Neuronal stem cell (in vitro differentiated cells): ENCODE measurements around the gene MMP14.

Experiments used
- DNase-seq: peaks from one replicate; pipeline ENCODE4 v3.0.0-alpha.2; 2013; ENCODE audit warnings: low spot score
- H2AFZ ChIP-seq: one replicate; pipeline ENCODE4 v1.6.1; 2013; ENCODE audit warnings: mild to moderate bottlenecking, low read length, inconsistent platforms
- H2AK5ac ChIP-seq: 2 replicates; pipeline ENCODE4 v1.6.1; 2013; ENCODE audit warnings: low read depth, mild to moderate bottlenecking, inconsistent platforms, low read length, moderate library complexity, mixed read lengths
- H2BK120ac ChIP-seq: 2 replicates; pipeline ENCODE4 v1.6.1; 2013; ENCODE audit warnings: low read depth, mild to moderate bottlenecking, inconsistent platforms, low read length, moderate library complexity, mixed read lengths
- H2BK12ac ChIP-seq: one replicate; pipeline ENCODE4 v1.6.1; 2013; ENCODE audit warnings: low read length, inconsistent platforms
- H2BK15ac ChIP-seq: 2 replicates; pipeline ENCODE4 v1.6.1; 2013; ENCODE audit warnings: mild to moderate bottlenecking, low read length, inconsistent platforms, mixed read lengths
- H2BK5ac ChIP-seq: one replicate; pipeline ENCODE4 v1.6.1; 2013; ENCODE audit warnings: inconsistent platforms, mild to moderate bottlenecking, low read length, moderate library complexity
- H3K14ac ChIP-seq: one replicate; pipeline ENCODE4 v1.6.1; 2013; ENCODE audit warnings: low read length, inconsistent platforms
- H3K18ac ChIP-seq: 2 replicates; pipeline ENCODE4 v1.6.1; 2013; ENCODE audit warnings: low read length, inconsistent platforms
- H3K23ac ChIP-seq: 2 replicates; pipeline ENCODE4 v1.6.1; 2013; ENCODE audit warnings: low read depth, mild to moderate bottlenecking, mixed read lengths, low read length, inconsistent platforms; ENCODE audit not compliant: poor library complexity
- H3K27ac ChIP-seq: replicated peaks from 3 replicates; pipeline ENCODE4 v1.5.1; 2013; ENCODE audit warnings: low read length, inconsistent platforms
- H3K27me3 ChIP-seq, 3 experiments: 2 replicates each; pipeline ENCODE4 v1.6.1; 2013; ENCODE audit warnings: low read length in 3 of 3, mild to moderate bottlenecking in 2 of 3, inconsistent platforms in 1 of 3, low read depth in 1 of 3, mixed read lengths in 1 of 3, moderate library complexity in 1 of 3; ENCODE audit not compliant: control insufficient read depth in 3 of 3, insufficient read depth in 3 of 3
- H3K36me3 ChIP-seq, 2 donors: replicated peaks in 1 of 2; 2 replicates each; pipeline ENCODE4 v1.6.1; 2013; ENCODE audit warnings: low read length in 2 of 2; ENCODE audit not compliant: control insufficient read depth in 2 of 2, insufficient read depth in 2 of 2
- H3K4ac ChIP-seq: 2 replicates; pipeline ENCODE4 v1.6.1; 2013; ENCODE audit warnings: inconsistent platforms, mild to moderate bottlenecking, low read length, moderate library complexity
- H3K4me1 ChIP-seq, 2 donors: 1 replicate in 1 of 2; 2 replicates in 1 of 2; pipeline ENCODE4 v1.6.1; 2013; ENCODE audit warnings: low read length in 2 of 2, low read depth in 1 of 2; ENCODE audit not compliant: control insufficient read depth in 2 of 2, insufficient read depth in 1 of 2
- H3K4me2 ChIP-seq: one replicate; pipeline ENCODE4 v1.6.1; 2013; ENCODE audit warnings: mild to moderate bottlenecking, low read length, inconsistent platforms; ENCODE audit not compliant: insufficient read depth, poor library complexity, severe bottlenecking
- H3K4me3 ChIP-seq, 2 donors: 2 replicates each; pipeline ENCODE4 v1.5.1; 2013; ENCODE audit warnings: low read length in 2 of 2, mild to moderate bottlenecking in 2 of 2, inconsistent platforms in 1 of 2, moderate library complexity in 1 of 2
- H3K79me1 ChIP-seq: one replicate; pipeline ENCODE4 v1.6.1; 2013; ENCODE audit warnings: low read depth, mild to moderate bottlenecking, inconsistent platforms, low read length, moderate library complexity
- H3K9ac ChIP-seq: one replicate; pipeline ENCODE4 v1.6.1; 2013; ENCODE audit warnings: mild to moderate bottlenecking, low read depth, low read length, inconsistent platforms; ENCODE audit not compliant: poor library complexity
- H3K9me3 ChIP-seq, 2 donors: replicated peaks in 1 of 2; 2 replicates each; pipeline versions ENCODE3 to v1.6.1; 2013; ENCODE audit warnings: low read length in 2 of 2, mild to moderate bottlenecking in 2 of 2, inconsistent platforms in 1 of 2, low read depth in 1 of 2, mixed read lengths in 1 of 2, moderate library complexity in 1 of 2; ENCODE audit not compliant: control insufficient read depth in 2 of 2, insufficient read depth in 1 of 2
- H4K8ac ChIP-seq: one replicate; pipeline ENCODE4 v1.6.1; 2013; ENCODE audit warnings: low read depth, mild to moderate bottlenecking, inconsistent platforms, low read length, moderate library complexity
- H4K91ac ChIP-seq: one replicate; pipeline ENCODE4 v1.6.1; 2013; ENCODE audit warnings: low read length, low read depth, mild to moderate bottlenecking, inconsistent platforms; ENCODE audit not compliant: poor library complexity
- WGBS, 2 donors: extraction: QIAGEN DNeasy Blood & Tissue Kit; methylation state at CpG; one replicate each; pipeline ENCODE4 v1.1.7; 2013; ENCODE audit warnings: missing lambda C conversion rate in 2 of 2, mixed read lengths in 1 of 2; ENCODE audit not compliant: insufficient read length in 2 of 2, insufficient replicate concordance in 1 of 2; ENCODE audit errors: extremely low coverage in 2 of 2; 5-methylcytosine and 5-hydroxymethylcytosine counted together

The MMP14 gene

GRCh38 chr14:22888662-22889061 lies 52.3 kb downstream of the MMP14 start:
- no CpG with 5 or more reads among the region's 4 CpGs for WGBS, 2 donors

GRCh38 chr14:22890416-22890815 lies 54.0 kb downstream of the MMP14 start:
- no peaks in the 10 kb centered on the region for H3K36me3 ChIP-seq
- no peak for DNase-seq

More at GRCh38 chr14:22888662-22889061, 52.3 kb downstream of the MMP14 start:
- Histone ChIP-seq H3K4me1 (peaks cover 19 to 24% of the 10 kb centered on the region in 2 donors), H3K18ac (no peak overlapping the region), H2BK12ac (no peak overlapping the region), H3K27ac (no peak overlapping the region), H2BK120ac (no peak overlapping the region), H3K4ac (no peak overlapping the region), H2BK5ac (no peak overlapping the region), H2AFZ (no peak overlapping the region), H3K4me3 (no peak overlapping the region), H2AK5ac (no peak overlapping the region), H3K79me1 (peaks cover 2% of the 10 kb centered on the region), H3K36me3 (no peaks in the 10 kb centered on the region), H3K9ac (no peak overlapping the region), H3K14ac (no peak overlapping the region), H4K91ac (no peak overlapping the region), H3K4me2 (no peak overlapping the region), H3K23ac (no peak overlapping the region), H3K27me3 (peaks cover 0 to 6% (median 0%) of the 10 kb centered on the region in 3 experiments), H4K8ac (no peak overlapping the region), H2BK15ac (no peak overlapping the region), H3K9me3 (no peaks in the 10 kb centered on the region)
- no peak for DNase-seq

GRCh38 chr14:22892488-22892887 lies 56.1 kb downstream of the MMP14 start:
- H4K8ac ChIP-seq, result no peak overlapping the region
- H3K4me1 ChIP-seq, result peaks cover 5% of the 10 kb centered on the region in 2 donors
- no peak overlapping the region for H3K4ac ChIP-seq
- no peak overlapping the region for H2BK5ac ChIP-seq
- H3K79me1 ChIP-seq, result peaks cover 2% of the 10 kb centered on the region
- no peaks in the 10 kb centered on the region for H3K9me3 ChIP-seq
- no peak for DNase-seq
- no peak overlapping the region for H3K27ac ChIP-seq
- H3K18ac ChIP-seq, result no peak overlapping the region
- no peak overlapping the region for H2BK120ac ChIP-seq
- H3K4me3 ChIP-seq, result peak overlapping the region in 1 of 2 donors; percentile 6
- no peak overlapping the region for H2BK15ac ChIP-seq
- H3K4me2 ChIP-seq, result no peak overlapping the region
- no peak overlapping the region for H3K9ac ChIP-seq
- no peaks in the 10 kb centered on the region for H3K36me3 ChIP-seq
- WGBS, 2 donors, result no CpG with 5 or more reads among the region's 7 CpGs
- no peak overlapping the region for H2BK12ac ChIP-seq
- no peak overlapping the region for H3K14ac ChIP-seq
- H4K91ac ChIP-seq, result no peak overlapping the region
- H2AFZ ChIP-seq, result no peak overlapping the region
- H3K27me3 ChIP-seq, result no peaks in the 10 kb centered on the region
- H2AK5ac ChIP-seq, result no peak overlapping the region
- H3K23ac ChIP-seq, result no peak overlapping the region

More at GRCh38 chr14:22890416-22890815, 54.0 kb downstream of the MMP14 start:
- H3K79me1 ChIP-seq, result peaks cover 2% of the 10 kb centered on the region
- peaks cover 0 to 6% (median 0%) of the 10 kb centered on the region in 3 experiments for H3K27me3 ChIP-seq
- H2BK12ac ChIP-seq, result no peak overlapping the region
- no peak overlapping the region for H2BK5ac ChIP-seq
- H2BK120ac ChIP-seq, result no peak overlapping the region
- H3K23ac ChIP-seq, result no peak overlapping the region
- H4K8ac ChIP-seq, result no peak overlapping the region
- H3K14ac ChIP-seq, result no peak overlapping the region
- H3K9me3 ChIP-seq, result no peaks in the 10 kb centered on the region
- no peak overlapping the region for H3K4me3 ChIP-seq
- WGBS, 2 donors, result no CpG with 5 or more reads among the region's 1 CpG
- no peak overlapping the region for H2AK5ac ChIP-seq
- no peak overlapping the region for H3K18ac ChIP-seq
- peaks cover 12% of the 10 kb centered on the region in 2 donors for H3K4me1 ChIP-seq
- H3K9ac ChIP-seq, result no peak overlapping the region
- H2AFZ ChIP-seq, result no peak overlapping the region
- no peak overlapping the region for H3K4ac ChIP-seq
- no peak overlapping the region for H2BK15ac ChIP-seq
- H3K4me2 ChIP-seq, result no peak overlapping the region
- H4K91ac ChIP-seq, result no peak overlapping the region
- H3K27ac ChIP-seq, result no peak overlapping the region

- Histone ChIP-seq H3K27ac (no peak overlapping the region), H2AK5ac (no peak overlapping the region), H4K91ac (no peak overlapping the region), H3K4me3 (no peak overlapping the region), H2BK15ac (no peak overlapping the region), H3K23ac (no peak overlapping the region), H2BK12ac (no peak overlapping the region), H3K4ac (no peak overlapping the region), H3K4me2 (no peak overlapping the region), H4K8ac (no peak overlapping the region), H2AFZ (no peak overlapping the region), H2BK120ac (no peak overlapping the region), H3K18ac (no peak overlapping the region), H2BK5ac (no peak overlapping the region), H3K27me3 (no peaks in the 10 kb centered on the region), H3K4me1 (no peaks in the 10 kb centered on the region), H3K9me3 (no peaks in the 10 kb centered on the region), H3K14ac (no peak overlapping the region), H3K36me3 (peaks cover 0 to 10% of the 10 kb centered on the region in 2 donors), H3K79me1 (no peaks in the 10 kb centered on the region), H3K9ac (no peak overlapping the region)
- no peak for DNase-seq
- WGBS, 2 donors, result no CpG with 5 or more reads among the region's 4 CpGs
Observed at GRCh38 chr14:22893706-22894105, 57.3 kb downstream of the MMP14 start.
